ENCODE data around the gene HYLS1. TPM values are rescaled to one million over a fixed set of nuclear protein-coding genes. Genes with fewer than 3 reads are reported as not detected.

The HYLS1 gene
- total and polyA plus RNA-seq, 2 experiments from 2014 or later = 14.6 to 25.7 TPM

DNA sequence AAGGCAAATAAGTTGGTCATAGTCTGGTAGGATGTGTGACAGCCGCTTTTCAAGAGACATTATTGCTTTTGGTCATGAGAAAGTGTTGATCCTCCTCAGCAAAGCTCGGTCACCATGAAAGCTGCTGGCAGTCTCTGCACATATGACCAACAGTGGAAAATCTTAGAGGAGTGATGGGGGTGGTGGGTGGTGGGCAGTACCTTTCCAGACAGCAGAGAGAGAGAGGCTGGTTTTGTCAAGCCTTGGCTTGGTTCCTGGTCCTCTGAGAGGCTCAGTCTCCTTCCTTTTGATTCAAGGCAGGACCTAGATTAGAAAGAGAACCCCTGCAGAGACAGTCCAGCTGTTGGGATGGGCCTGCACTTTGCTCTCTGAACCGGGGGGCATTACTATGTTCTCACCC lies 38.3 kb downstream of the HYLS1 start (continued):
- TF ChIP-seq, protein P1, sequence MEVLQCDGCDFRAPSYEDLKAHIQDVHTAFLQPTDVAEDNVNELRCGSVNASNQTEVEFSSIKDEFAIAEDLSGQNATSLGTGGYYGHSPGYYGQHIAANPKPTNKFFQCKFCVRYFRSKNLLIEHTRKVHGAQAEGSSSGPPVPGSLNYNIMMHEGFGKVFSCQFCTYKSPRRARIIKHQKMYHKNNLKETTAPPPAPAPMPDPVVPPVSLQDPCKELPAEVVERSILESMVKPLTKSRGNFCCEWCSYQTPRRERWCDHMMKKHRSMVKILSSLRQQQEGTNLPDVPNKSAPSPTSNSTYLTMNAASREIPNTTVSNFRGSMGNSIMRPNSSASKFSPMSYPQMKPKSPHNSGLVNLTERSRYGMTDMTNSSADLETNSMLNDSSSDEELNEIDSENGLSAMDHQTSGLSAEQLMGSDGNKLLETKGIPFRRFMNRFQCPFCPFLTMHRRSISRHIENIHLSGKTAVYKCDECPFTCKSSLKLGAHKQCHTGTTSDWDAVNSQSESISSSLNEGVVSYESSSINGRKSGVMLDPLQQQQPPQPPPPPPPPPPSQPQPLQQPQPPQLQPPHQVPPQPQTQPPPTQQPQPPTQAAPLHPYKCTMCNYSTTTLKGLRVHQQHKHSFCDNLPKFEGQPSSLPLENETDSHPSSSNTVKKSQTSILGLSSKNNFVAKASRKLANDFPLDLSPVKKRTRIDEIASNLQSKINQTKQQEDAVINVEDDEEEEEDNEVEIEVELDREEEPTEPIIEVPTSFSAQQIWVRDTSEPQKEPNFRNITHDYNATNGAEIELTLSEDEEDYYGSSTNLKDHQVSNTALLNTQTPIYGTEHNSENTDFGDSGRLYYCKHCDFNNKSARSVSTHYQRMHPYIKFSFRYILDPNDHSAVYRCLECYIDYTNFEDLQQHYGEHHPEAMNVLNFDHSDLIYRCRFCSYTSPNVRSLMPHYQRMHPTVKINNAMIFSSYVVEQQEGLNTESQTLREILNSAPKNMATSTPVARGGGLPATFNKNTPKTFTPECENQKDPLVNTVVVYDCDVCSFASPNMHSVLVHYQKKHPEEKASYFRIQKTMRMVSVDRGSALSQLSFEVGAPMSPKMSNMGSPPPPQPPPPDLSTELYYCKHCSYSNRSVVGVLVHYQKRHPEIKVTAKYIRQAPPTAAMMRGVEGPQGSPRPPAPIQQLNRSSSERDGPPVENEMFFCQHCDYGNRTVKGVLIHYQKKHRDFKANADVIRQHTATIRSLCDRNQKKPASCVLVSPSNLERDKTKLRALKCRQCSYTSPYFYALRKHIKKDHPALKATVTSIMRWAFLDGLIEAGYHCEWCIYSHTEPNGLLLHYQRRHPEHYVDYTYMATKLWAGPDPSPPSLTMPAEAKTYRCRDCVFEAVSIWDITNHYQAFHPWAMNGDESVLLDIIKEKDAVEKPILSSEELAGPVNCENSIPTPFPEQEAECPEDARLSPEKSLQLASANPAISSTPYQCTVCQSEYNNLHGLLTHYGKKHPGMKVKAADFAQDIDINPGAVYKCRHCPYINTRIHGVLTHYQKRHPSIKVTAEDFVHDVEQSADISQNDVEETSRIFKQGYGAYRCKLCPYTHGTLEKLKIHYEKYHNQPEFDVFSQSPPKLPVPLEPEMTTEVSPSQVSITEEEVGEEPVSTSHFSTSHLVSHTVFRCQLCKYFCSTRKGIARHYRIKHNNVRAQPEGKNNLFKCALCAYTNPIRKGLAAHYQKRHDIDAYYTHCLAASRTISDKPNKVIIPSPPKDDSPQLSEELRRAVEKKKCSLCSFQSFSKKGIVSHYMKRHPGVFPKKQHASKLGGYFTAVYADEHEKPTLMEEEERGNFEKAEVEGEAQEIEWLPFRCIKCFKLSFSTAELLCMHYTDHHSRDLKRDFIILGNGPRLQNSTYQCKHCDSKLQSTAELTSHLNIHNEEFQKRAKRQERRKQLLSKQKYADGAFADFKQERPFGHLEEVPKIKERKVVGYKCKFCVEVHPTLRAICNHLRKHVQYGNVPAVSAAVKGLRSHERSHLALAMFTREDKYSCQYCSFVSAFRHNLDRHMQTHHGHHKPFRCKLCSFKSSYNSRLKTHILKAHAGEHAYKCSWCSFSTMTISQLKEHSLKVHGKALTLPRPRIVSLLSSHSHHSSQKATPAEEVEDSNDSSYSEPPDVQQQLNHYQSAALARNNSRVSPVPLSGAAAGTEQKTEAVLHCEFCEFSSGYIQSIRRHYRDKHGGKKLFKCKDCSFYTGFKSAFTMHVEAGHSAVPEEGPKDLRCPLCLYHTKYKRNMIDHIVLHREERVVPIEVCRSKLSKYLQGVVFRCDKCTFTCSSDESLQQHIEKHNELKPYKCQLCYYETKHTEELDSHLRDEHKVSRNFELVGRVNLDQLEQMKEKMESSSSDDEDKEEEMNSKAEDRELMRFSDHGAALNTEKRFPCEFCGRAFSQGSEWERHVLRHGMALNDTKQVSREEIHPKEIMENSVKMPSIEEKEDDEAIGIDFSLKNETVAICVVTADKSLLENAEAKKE (CRISPR knock-in tag; IDR thresholded peaks at IDR 0.05) = no peak
- TF ChIP-seq ZNF331 (CRISPR knock-in tag; IDR thresholded peaks at IDR 0.05; ENCODE audit: low read depth) = no peak
- TF ChIP-seq EZH2 (IDR thresholded peaks at IDR 0.05; ENCODE audit: low read depth, unreplicated experiment) = no peak
- TF ChIP-seq NANOG (IDR thresholded peaks at IDR 0.05; ENCODE audit: borderline replicate concordance) = no peak
- no peak for TF ChIP-seq ZNF114 (CRISPR knock-in tag; IDR thresholded peaks at IDR 0.05)

DNA sequence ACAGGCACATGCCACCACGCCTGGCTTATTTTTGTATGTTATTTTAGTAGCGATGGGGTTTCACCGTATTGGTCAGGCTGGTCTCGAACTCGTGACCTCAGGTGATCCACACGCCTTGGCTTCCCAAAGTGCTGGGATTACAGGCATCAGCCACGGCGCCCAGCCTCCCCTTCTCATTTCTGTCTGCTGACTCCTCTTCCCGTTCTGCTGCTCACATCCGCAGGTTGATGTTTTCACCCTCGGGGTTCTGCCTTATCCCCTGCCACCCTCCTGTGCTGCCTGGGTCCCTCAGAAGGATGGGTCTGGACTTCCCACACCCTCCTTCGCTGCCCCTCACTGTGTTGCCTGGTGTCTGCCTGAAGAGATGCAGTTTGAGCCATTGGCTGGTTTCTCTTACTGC lies 39.2 kb downstream of the HYLS1 start:
- H3K27me3 ChIP-seq (ENCODE audit: insufficient read depth) = no peaks in the 10 kb centered on the region
- H3K4me2 ChIP-seq = no peak overlapping the region
- ATAC-seq = no peak
- H3K27ac ChIP-seq (ENCODE audit: low read depth) = no peak overlapping the region
- no peak overlapping the region for H2AFZ ChIP-seq
- Mint-ChIP-seq H3K27me3 (ENCODE audit: insufficient read depth, low read depth, poor library complexity) (peaks cover 5% of the 10 kb centered on the region), H3K27ac (no peak overlapping the region), H3K4me1 (peaks cover 26% of the 10 kb centered on the region), H3K9me3 (no peaks in the 10 kb centered on the region), H3K36me3 (ENCODE audit: low read depth) (no peaks in the 10 kb centered on the region), H3K4me3 (no peak overlapping the region)
- H3K36me3 ChIP-seq (ENCODE audit: insufficient read depth) = no peaks in the 10 kb centered on the region
- TF ChIP-seq STAT1 (IDR thresholded peaks at IDR 0.05; ENCODE audit: unreplicated experiment) (no peak), NANOG (IDR thresholded peaks at IDR 0.05; ENCODE audit: borderline replicate concordance) (no peak), ZNF331 (CRISPR knock-in tag; IDR thresholded peaks at IDR 0.05; ENCODE audit: low read depth) (no peak)
- TF ChIP-seq, protein P2, sequence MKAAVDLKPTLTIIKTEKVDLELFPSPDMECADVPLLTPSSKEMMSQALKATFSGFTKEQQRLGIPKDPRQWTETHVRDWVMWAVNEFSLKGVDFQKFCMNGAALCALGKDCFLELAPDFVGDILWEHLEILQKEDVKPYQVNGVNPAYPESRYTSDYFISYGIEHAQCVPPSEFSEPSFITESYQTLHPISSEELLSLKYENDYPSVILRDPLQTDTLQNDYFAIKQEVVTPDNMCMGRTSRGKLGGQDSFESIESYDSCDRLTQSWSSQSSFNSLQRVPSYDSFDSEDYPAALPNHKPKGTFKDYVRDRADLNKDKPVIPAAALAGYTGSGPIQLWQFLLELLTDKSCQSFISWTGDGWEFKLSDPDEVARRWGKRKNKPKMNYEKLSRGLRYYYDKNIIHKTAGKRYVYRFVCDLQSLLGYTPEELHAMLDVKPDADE (IDR thresholded peaks at IDR 0.05) = no peak
- DNase-seq (ENCODE audit: low spot score) = no peak
- H4K20me1 ChIP-seq (replicated peaks; ENCODE audit: insufficient read depth) = no peaks in the 10 kb centered on the region
- H3K4me1 ChIP-seq (ENCODE audit: insufficient read depth) = no peaks in the 10 kb centered on the region; the same call in 1 of the 2 replicates
- H3K9me2 ChIP-seq (ENCODE audit: insufficient read depth) = no peaks in the 10 kb centered on the region
- H3K4me3 ChIP-seq = no peak overlapping the region
- no peaks in the 10 kb centered on the region for H3K79me2 ChIP-seq (replicated peaks; ENCODE audit: insufficient read depth)
- no peaks in the 10 kb centered on the region for H3F3A ChIP-seq (replicated peaks; ENCODE audit: low read depth)

Measured in GM23338 (cell line).